GM18907 (cell line): ENCODE results near the gene LCP2.

Source experiments
- ATAC-seq: cut with Tn5 transposase; IDR thresholded peaks from one replicate; pipeline ENCODE4 v1.9.1; 2021; ENCODE audit warnings: mild to moderate bottlenecking, moderate library complexity; ENCODE audit not compliant: unreplicated experiment

Gene LCP2

GRCh38 chr5:170297589-170298462, at the start of gene LCP2:
TSS of gene LCP2 (minus strand) at chr5:170297777. CDS start at chr5:170297611, 166 bp downstream.
- peak; percentile 61 for ATAC-seq

DNA sequence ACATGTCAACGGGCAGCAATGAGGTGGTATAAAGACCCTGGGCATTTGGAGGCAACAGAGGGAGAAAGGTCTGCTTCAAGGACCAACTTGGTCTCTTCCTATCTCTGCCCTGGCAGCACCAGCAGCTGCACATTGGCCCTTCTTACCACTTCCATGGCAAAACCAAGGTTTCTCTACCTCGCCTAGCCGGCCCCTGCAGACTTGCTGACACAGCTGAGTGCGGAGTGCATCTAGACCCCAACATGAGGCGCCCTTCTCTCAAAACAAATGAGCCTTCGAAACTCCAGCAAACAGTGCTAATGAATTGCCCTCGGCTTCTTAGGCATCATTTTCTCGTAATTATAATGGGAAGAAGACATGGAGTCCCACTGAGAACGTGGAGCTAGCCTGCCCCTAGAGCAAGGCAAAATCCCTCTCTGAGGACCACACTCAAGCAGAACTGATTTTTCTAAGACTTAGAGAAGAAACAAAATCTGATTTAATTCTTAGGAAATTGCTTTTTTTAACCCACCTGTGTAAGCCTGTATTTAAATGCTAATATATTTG, 49.5 kb upstream of the LCP2 start:
- no peak for ATAC-seq

- no peak for ATAC-seq
Observed at GRCh38 chr5:170345971-170346370, 48.4 kb upstream of the LCP2 start.

- ATAC-seq = no peak
Observed at GRCh38 chr5:170343177-170343576, 45.6 kb upstream of the LCP2 start.

DNA sequence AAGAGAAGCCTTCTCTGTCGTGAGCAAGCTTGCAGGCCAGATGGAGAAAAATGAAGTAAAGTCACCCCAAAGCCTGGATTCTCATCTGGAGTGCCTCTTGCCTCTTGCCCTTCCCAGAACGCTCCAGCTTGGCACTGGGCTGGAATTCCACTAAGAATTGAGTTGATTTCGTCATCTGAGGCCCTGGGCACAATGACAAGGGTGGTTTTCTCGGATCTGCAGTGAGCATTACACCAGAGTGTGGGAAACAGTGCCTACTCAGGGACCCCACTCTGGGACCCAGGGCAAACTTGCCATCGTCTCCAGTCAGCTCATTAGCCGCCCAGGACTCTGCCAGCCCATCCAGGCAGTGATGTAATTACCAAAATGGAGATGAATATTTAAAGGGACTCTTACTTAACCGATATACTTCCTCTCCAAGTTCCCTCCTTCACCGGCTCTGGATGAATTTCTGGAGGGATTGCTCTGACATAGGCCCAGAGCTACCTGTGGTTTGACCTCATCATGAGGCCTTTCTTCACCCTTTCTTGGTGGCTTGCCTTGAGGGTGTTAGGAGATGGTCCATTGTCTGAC, 44.7 kb upstream of the LCP2 start:
- no peak for ATAC-seq

DNA sequence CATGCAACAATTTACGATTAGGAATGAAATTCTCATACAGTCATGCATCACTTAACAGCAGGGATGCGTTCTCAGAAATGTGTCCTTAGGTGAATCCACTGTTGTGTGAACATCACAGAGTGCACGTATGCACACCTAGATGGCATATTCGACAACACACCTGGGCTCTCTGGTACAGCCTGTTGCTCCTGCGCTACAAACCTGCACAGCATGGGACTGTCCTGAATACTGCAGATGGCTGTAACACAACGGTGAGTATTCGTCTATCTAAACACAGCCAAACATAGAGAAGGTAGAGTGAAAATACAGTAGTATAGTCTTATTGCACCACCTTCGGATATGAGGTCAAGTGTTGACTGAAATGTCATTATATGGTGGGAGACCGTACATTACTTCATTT, 44.0 kb upstream of the LCP2 start:
- ATAC-seq = no peak

DNA sequence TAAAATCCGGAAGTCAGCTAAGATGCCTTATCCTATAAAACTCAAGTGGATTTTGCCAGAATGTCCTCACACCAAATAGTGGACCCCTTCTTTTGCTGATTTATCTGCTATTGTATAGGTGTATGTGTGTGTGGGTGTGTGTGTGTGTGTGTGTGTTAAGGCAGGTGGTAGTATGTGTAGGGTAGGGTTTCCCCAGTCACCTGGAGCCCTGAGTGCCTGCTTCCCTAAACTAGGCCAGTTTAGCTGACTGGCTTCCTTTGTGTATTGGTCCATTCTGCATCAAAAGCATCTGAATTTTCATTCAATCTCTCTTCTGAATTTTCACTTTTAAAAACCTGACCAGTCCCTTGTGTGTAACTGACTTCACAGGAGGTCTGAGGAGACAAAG, 42.2 kb upstream of the LCP2 start:
- no peak for ATAC-seq

DNA sequence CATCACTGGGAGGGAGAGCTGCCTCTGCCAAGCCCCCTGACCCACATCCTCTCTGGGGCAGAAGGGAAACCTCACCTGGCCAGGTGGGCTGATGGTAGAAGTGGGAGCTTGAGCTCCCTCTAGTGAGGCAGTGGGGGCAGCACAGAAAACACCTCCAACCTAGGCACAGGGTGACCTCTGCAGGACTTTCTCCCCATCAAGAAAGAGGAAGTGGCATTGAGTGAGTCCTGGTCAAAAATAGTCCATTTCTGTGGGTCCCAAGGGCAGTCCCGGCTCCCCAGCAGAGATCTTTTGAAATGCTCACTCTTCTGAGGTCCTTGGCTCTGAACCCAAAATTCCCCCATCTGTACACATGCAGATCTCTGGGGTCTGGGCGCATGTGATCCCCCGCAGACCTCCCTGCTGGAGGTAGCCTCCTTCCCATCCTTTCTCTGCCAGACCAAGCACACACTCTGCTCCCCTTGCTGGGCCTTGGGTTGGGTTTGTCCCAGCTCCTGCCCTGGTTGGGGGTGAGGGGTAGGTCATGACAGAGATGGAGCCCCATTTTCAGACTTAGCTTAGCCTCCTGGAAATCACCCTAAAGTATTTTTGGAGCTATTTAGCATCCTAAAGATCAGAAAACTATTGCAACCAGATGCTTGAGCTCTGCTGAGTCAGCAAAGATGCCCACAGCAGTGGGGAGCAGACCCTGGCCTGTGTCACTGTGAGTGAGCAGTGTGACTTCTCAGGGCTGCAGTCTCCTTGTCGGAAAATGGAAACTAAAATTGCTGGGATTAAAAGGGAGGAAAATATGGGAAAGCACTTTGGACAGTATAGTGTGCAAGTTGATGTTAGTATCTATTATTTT, 41.6 kb upstream of the LCP2 start:
- ATAC-seq = peak; percentile 83

DNA sequence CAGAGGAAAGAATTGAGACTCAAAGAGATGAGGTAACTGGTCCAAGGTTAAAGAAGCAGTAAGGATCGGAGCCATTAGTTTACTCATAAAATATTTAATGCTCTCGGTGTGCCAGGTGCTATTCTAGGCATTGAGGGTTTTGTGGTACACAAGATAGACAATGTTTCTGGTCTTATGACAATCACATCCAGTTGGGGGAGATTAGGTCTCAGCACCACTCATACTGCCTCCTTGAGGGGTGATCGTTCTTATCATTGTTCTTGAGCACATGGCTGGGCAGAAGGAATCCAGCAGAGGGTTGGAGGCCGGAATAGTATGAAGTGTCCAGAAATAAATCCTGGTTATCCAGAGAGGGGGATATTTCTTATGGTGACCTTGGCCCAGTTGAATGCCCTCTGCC, 40.7 kb upstream of the LCP2 start:
- no peak for ATAC-seq

DNA sequence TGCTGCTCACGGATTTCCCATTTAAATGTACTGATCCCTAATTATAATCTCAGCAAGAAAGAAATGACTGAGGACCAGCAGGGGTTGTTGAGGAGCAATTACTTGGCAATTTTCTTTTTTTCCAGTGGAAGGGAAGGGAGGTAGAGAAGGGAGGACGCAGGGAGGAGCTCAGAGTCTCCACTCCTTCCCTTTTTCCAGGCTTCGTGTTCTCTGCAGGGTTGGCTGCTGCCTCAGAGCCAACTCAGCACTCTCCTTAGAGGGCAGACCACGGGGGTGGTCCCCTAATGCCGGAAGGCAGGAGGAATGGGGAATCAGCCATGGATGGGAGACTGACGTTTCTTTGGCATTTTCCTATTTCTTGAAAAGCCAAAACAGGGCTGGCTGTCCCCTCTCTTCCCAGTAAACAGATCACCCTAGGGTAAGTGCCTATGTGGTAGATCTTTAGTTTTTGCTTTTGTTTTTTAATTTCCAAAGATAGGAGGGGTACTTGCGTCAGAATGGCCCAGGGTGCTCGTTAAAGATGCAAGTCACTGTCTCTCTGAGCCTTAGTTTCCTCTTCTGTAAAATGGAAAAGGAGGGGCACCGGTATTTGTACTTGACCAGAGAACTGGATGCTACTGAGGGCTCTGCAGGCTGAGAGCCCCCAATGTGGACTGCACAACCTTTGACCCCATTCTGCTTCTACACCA, 39.6 kb upstream of the LCP2 start:
- no peak for ATAC-seq

DNA sequence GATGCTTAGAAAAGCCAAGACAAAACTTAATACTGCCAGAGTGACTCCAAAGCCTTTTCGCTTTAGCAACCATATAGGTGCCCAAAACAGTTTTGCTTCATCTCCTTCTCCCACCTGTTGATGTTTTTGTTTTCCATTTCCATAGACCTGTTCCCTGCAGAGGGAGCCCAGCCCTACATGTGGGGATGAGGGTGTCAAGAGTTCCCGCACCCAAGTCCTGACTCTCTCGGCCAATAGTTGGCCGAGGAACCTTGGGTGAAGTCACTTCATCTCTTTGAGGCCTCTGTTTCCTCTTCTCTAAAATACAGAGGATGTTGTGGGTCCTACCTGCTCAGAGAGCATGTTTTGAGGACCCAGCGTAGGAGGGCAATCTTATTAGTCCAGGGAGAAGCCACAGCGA, 38.5 kb upstream of the LCP2 start:
- no peak for ATAC-seq

DNA sequence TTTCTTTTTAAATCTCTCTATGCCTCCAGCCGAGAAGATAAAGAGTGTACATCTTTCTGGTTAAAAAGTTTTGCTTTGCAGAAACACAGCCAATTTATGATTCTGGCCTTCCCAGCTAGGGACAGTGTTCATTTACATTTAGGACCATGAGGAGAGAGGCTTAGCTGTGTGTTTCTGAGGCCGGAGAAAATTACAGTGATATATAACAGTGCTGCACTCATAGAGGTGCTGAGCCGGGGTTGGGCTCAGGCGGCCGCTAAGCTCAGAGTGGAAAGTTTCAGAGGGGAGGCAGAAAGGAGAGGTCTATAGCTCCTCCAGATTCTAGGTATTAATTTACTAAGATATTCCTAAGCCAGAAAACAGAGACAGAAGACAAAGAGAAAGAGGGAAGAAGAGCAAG, 37.0 kb upstream of the LCP2 start:
- no peak for ATAC-seq

- peak; percentile 70 for ATAC-seq
Observed at GRCh38 chr5:170333161-170333910, 35.8 kb upstream of the LCP2 start.

DNA sequence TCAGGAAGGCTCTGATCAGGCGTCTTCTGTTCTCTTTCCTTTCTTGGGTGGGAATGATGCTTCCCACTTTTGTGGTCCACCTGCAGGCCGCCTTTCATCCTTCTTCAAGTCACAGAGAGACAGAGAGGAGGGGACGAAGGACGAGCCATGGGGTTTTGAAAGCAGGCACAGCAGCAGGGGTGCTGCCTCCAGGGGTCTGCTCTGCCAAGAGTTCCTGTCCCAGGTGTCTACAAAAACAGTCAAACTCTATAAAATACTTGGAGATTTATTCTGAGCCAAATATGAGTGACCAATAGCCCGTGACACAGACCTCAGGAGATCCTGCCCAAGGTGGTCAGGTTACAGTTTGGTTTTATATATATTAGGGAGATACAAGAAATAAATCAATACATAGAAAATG, 34.5 kb upstream of the LCP2 start:
- no peak for ATAC-seq

DNA sequence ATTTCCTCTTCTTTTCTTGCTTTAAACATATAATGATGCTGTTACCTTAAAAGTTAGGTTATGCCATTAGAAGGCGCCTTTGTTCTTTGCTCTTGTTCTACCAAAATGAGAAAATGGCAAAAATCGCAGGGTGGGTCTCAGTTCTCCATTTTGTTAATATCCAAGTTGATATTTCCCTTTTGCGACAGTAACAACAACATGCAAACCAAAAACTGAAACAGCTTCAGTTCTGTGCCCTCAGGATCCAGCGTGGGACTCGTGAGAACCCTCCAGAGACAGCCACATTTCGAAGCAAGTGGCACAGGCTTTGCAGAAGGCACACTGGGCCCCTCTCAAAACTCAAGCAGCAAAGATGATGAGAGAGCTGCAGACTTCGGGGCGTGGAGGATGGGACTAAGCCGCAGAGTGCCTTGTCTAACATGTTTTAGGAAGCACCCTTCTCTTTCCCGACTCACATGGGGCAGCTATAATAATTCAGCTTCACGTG, 33.0 kb upstream of the LCP2 start:
- no peak for ATAC-seq

- ATAC-seq = no peak
Observed at GRCh38 chr5:170329524-170329923, 31.9 kb upstream of the LCP2 start.

- ATAC-seq = no peak
Observed at GRCh38 chr5:170327829-170328228, 30.3 kb upstream of the LCP2 start.

- ATAC-seq = no peak
Observed at GRCh38 chr5:170327168-170327567, 29.6 kb upstream of the LCP2 start.

GRCh38 chr5:170319301-170319700, 21.7 kb upstream of the LCP2 start:
- no peak for ATAC-seq

DNA sequence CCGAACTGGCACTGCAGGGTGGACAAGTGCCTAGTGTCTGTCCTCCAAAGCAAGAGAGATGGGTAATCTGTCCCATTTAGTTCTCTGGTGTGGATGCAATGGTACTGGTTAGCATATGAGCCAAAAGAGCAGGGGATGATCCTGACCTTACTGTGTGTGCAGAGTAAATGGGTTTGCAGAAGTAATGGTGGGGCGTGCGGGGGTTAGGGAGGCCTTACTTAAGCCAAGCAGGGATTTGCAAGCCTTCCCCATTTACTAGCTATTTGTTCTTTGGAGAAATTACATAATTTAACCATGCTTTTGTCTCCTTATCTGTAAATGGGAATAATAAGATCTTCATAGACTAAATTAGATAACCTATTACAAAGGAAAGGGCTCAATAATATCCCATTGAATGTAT, 19.9 kb upstream of the LCP2 start:
- ATAC-seq = no peak
